Esophagus muscularis mucosa (tissue), 3 donors: ENCODE results near the gene CYTH1.

Experiments used
- POLR2A ChIP-seq: fragments of 450-650 bp; IDR thresholded peaks from one replicate; pipeline ENCODE4 v1.6.1; 2017; ENCODE audit warnings: antibody characterized with exemption, moderate library complexity, mild to moderate bottlenecking, low read depth
- POLR2AphosphoS5 ChIP-seq, 2 donors: sonication (generic); formaldehyde crosslinking; IDR thresholded peaks; one replicate each; pipeline ENCODE4 v1.6.1; 2017; ENCODE audit warnings: antibody characterized with exemption in 2 of 2
- TF ChIP-seq, protein P1 (sequence below), 3 experiments: fragments of 200-600 bp in 2 of 3; fragments of 450-650 bp in 1 of 3; sonication (generic) in 2 of 3; IDR thresholded peaks; one replicate each; pipeline ENCODE4 v1.5.1; 2017 to 2019; ENCODE audit warnings: antibody characterized with exemption in 3 of 3, mild to moderate bottlenecking in 2 of 3, moderate library complexity in 1 of 3

DNA sequence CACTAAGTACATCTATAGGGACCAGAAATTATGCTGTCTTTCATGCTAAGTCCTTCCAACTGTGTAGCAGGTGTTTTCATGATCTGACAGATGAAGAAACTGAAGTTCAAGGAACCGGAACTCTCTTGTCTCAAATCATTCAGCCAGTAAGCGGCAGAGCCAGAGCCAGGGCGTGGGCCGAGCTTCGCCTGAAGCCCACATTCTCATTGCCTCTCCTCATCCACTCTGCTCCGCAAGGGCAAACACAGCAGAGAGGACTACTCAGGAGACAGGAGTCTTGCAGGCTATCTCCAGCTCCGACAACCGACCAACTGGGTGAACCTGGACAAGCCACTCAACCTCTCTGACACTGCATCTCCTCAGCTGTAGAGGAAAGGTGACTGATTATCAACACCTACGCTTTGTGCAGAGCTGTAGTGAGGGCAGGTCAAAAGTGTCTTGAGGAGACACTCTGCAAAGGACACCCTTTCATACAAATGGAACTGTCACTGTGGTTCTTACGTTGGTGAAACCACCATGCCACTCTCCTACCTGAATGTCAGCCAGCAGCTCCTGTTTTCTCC lies 72.9 kb downstream of the CYTH1 start:
- TF ChIP-seq, protein P1, sequence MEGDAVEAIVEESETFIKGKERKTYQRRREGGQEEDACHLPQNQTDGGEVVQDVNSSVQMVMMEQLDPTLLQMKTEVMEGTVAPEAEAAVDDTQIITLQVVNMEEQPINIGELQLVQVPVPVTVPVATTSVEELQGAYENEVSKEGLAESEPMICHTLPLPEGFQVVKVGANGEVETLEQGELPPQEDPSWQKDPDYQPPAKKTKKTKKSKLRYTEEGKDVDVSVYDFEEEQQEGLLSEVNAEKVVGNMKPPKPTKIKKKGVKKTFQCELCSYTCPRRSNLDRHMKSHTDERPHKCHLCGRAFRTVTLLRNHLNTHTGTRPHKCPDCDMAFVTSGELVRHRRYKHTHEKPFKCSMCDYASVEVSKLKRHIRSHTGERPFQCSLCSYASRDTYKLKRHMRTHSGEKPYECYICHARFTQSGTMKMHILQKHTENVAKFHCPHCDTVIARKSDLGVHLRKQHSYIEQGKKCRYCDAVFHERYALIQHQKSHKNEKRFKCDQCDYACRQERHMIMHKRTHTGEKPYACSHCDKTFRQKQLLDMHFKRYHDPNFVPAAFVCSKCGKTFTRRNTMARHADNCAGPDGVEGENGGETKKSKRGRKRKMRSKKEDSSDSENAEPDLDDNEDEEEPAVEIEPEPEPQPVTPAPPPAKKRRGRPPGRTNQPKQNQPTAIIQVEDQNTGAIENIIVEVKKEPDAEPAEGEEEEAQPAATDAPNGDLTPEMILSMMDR (IDR thresholded peaks at IDR 0.05) = no peak
- TF ChIP-seq POLR2A (no peak), POLR2AphosphoS5 (IDR thresholded peaks at IDR 0.05) (no peak)
